ENCODE data around the gene SETD1A.

SETD1A gene

DNA sequence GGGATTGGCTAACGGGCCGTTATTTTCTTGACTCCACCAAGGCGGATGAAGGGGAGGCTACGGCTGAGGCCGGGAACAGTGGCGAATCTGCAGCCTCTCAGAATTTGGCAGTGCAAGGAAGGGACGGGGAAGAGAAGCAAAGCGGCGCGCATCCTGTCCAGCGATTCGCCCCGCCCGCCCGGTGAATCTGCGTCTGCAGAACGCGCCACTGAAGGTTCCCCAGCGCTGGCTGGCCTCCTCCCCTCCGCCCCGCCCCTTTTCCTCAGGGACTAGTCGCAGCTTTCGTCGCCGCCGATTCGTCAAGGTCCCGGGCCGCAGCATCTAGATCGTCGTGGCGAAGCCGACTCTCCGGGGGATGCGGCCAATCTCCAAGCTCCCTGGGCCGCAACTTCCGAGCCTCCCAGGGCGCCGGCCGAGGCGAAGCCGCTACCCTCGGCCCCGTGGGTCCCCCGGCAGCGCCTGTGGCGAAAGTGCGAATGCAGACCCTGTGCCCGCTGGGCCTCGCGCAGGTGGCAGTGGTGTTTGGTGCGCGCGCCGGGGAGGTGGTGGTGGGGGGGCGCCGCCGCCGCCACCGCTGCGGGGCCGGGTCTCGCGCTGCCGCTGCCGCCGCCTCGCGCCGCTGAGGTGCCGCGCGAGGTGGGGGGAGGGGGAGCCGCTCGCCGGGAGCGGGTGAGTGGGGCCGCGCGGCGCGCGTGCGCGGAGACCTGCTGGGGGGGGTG is at the start of gene SETD1A:
SETD1A (plus strand) TSS at position 299 of the 719 bp plus-strand sequence. CDS start 978 bp downstream, outside the sequence.
- in situ Hi-C loops (cut with MboI; ENCODE audit: low sequenced_read_pairs), result no loop called here

DNA sequence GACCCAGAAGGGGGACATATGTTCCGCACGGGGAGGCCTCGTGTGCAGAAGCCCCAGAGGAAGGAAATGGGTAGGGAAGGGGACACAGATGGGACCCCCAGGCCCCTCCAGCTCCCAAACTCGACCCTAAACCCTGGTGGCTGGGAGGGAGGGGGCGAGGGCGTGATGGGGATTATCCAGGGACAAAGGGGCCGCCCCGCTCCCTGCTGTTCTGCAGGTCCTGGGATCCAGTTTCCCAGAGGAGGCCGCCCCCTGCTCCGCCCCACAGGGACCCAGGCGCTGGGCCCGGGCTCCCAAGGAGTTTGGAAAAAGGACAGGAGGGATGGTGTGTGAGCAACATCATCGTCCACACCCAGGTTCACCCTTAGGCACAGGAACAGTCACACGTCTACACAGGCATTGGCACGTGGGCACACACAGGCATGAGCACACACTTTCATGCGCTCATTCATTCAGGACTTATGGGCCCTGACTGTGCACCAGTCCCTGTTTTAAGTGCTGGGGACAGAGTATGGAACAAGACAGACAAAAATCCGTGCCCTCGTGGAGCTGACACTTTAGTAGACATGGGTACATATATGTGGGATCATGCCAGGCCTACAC is 47.0 kb upstream of the SETD1A start:
- in situ Hi-C loops (cut with MboI; ENCODE audit: low sequenced_read_pairs), result no loop called here

- in situ Hi-C loops (cut with MboI; ENCODE audit: low sequenced_read_pairs), result no loop called here
These were observed 44.7 kb upstream of the SETD1A start for GRCh38 chr16:30912794-30913412.

- in situ Hi-C loops (cut with MboI; ENCODE audit: low sequenced_read_pairs), result no loop called here
These were observed 42.7 kb upstream of the SETD1A start for GRCh38 chr16:30914830-30915229.

DNA sequence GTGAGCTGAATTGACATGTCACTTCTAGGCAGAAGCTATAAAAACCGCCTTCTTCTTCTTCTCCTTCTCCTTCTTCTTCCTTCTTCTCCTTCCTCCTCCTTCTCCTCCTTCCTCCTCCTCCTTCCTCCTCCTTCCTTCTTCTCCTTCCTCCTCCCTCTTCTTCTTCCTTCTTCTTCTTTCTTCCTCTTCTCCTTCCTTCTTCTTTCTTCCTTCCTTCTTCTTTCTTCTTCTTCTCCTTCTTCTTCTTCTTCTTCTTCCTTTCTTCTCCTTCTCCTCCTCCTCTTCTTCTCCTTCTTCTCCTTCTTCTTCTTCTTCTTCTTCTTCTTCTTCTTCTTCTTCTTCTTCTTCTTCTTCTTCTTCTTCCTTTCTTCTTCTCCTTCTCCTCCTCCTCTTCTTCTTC is 38.9 kb upstream of the SETD1A start:
- in situ Hi-C loops (cut with MboI; ENCODE audit: low sequenced_read_pairs), result no loop called here

DNA sequence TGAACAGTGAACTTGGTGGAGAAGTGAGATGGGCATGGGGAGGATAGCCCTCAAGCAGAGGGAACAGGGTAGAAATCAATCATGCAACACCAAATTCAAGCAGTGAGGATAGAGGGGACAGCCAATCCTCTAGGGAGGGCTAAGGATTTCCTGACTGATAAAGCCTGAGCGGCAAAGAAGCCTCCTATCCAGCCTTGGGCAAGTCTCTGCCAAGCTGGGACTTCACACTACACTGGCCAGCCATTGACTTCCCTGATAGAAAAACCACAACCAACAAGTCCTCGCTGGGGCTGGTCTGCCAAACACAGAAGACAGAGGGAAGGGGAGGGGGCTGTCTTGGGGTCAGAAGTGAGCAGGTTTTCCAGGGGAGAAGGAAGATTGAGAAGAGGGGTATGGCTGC is 36.7 kb upstream of the SETD1A start:
- in situ Hi-C loops (cut with MboI; ENCODE audit: low sequenced_read_pairs), result no loop called here

DNA sequence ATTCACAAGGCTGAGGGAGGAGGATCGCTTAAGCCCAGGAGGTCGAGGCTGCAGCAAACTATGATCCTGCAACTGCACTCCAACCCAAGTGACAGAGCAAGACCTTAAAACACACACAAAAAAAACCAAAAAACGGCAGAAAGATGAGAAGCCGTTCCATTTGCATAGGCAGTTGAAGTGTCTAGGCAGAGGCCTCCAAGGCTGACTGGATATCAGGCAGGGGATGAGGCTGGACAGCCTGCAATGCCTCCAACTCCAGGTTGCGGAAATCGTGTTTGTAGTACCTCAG is 36.2 kb upstream of the SETD1A start:
- in situ Hi-C loops (cut with MboI; ENCODE audit: low sequenced_read_pairs), result no loop called here

GRCh38 chr16:30921748-30922419 is 35.7 kb upstream of the SETD1A start:
- in situ Hi-C loops (cut with MboI; ENCODE audit: low sequenced_read_pairs), result no loop called here

DNA sequence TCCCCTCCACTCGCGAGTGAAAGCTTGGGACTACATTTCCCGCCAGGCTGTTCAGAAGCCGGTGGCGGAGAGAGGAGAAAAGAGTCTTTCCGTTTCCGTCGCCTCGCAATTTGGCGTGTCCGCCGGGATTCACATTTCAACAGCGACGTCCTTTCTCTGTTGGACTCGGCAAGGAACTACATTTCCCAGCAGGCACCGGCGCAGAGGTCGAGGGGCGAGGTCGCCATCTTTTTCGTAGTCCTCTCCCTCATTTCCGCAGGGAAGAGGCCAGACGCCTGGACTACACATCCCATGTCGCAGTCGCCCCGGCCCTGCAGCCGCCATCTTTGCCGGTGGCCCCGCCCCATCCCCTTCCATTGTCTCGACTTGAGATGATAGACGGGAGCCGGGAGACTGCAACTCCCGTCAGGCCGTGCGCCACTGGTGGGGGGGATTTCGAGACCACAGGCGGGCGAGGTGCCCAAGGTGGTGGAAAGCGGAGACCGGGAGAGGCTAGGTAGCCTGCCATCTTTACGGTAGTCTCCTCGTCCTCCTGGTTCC is 35.1 kb upstream of the SETD1A start:
- in situ Hi-C loops (cut with MboI; ENCODE audit: low sequenced_read_pairs), result no loop called here

GRCh38 chr16:30922960-30923535 is 34.5 kb upstream of the SETD1A start:
- in situ Hi-C loops (cut with MboI; ENCODE audit: low sequenced_read_pairs), result no loop called here

DNA sequence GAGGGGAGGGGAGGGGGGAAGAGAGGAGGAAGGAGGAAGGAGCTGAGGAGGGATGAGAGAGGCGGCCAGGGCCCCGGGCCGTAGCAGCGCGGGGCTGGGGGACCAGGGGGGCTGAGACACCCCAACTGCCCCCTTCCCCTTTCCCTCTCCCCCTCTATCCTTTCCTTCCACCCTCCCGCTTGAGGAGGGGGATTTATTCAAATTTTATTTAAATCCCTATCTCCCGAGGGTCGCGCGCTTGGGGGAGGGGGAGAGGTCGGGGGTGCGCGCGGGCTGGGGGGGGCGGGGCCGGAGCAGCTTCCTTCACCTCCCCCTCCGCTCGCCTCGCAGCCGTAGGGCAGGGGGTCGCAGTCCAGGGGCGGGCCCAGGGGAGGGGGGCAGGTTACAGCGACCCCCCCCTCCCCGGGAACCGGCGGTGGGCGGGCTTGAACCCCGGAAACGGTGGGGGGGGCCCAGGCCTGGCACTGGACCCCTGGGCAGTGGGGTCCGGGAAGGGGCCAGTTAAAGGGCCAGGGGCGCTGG is 33.9 kb upstream of the SETD1A start, which contains the start of gene FBXL19:
FBXL19 (plus strand) TSS at position 19 of the 522 bp plus-strand sequence. CDS start 2,183 bp downstream, outside the sequence.
- in situ Hi-C loops (cut with MboI; ENCODE audit: low sequenced_read_pairs), result no loop called here

GRCh38 chr16:30924076-30924912 is 33.3 kb upstream of the SETD1A start:
- in situ Hi-C loops (cut with MboI; ENCODE audit: low sequenced_read_pairs), result no loop called here

- in situ Hi-C loops (cut with MboI; ENCODE audit: low sequenced_read_pairs), result no loop called here
These were observed 32.5 kb upstream of the SETD1A start for GRCh38 chr16:30924913-30925631.

DNA sequence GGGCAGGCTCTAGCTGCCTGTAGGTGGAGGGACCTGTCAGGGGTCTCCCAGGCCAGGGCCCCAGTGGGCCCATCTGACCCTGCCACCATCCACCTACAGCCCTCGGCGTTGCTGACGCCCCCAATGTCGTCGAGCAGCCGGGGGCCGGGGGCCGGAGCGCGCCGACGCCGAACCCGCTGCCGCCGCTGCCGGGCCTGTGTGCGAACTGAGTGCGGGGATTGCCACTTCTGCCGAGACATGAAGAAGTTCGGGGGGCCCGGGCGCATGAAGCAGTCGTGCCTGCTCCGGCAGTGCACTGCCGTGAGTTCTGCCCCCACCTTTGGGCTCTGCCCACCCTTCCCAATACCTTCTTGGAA is 31.9 kb upstream of the SETD1A start:
- in situ Hi-C loops (cut with MboI; ENCODE audit: low sequenced_read_pairs), result no loop called here

DNA sequence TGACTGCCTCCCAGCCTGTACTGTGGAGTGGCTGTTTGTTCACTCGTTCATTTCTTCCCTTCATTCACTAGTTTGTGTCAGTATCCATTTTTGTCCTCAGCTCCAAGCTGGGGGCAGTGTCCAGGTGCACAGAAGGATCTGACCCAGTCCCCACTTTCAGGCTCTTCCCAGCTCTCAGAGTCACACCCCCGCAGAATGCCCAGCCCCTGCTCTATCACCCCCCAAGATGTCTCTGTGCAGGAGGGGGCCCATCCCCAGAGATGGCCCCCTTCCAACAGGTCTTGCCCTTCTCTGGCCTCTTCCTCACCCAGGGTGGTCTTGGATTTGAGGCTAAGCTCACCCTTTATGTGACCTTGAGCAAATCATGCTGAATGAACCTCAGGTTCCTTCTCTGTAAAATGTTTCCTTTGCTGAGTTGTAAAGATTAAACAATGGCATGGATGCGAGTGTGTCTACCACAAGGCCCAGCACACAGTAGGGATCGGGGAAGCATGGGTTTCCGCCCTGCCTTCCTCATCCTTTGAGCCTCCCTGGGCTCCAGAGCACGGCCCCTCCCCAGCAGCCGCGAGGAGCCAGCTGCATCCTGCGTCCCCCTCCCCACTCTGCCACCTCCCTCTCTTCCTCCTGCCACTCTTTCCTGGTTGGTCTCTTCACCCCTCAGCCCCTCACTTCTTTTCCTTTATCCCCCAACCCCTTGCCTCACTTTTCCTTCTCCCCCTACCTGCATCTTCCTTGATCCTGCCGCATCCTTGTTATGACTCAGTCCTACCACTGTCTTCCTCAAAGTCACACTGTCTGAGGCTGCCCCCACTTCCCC is 31.4 kb upstream of the SETD1A start:
- in situ Hi-C loops (cut with MboI; ENCODE audit: low sequenced_read_pairs), result no loop called here

DNA sequence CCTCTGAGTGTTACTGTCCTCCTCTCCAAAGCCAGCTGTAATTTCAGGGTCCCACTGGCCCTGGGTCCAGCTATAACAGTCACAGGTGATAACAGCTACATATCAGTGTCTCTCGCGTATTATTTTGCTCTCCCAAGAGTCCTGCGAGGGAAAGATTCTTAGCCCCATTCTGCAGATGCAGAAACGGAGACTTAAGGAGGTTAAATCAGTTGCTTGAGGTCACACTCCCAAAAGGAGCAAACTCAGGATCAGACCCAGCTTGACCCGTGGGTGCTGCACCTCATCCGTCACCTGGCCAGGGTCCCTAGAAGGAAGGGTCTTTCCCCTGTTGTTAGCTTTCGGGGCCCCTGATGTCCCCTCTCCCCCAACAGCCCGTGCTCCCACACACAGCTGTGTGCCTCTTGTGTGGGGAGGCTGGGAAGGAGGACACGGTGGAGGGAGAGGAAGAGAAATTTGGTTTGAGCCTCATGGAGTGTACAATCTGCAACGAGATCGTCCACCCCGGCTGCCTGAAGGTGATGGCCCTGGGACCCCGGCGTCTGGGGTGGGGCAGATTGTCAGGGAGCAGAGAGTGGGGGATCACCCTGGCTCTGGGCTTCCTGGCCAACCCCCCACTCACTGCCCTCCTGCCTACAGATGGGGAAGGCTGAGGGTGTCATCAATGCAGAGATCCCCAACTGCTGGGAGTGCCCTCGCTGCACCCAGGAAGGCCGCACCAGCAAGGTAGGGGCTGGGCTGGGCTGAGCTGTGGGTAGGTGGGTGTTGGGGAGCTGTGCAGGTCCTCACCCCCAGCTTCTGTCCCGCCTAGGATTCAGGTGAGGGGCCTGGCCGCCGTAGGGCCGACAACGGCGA is 30.4 kb upstream of the SETD1A start:
- in situ Hi-C loops (cut with MboI; ENCODE audit: low sequenced_read_pairs), result no loop called here

- in situ Hi-C loops (cut with MboI; ENCODE audit: low sequenced_read_pairs), result no loop called here
These were observed 29.7 kb upstream of the SETD1A start for GRCh38 chr16:30927789-30928378.
